BLaER1 treated with 17β-estradiol and CSF1 and Interleukin-3, amounts not matched to agents 10 nM and 100 nM (cell line): ENCODE measurements around the gene AADACL3.

Experiments used
- H3K27ac ChIP-seq, 11 experiments: shearing (Covaris generic); formaldehyde crosslinking; 2 replicates each; pipeline ENCODE4 v1.8.1; 2022
- H3K27me3 ChIP-seq, 11 experiments: shearing (Covaris generic); formaldehyde crosslinking; 2 replicates each; pipeline ENCODE4 v1.8.1; 2022
- H3K36me3 ChIP-seq, 11 experiments: shearing (Covaris generic); formaldehyde crosslinking; 2 replicates each; pipeline ENCODE4 v1.8.1; 2022
- H3K4me1 ChIP-seq, 10 experiments: shearing (Covaris generic); formaldehyde crosslinking; 2 replicates each; pipeline ENCODE4 v1.8.1; 2022
- H3K4me2 ChIP-seq, 11 experiments: shearing (Covaris generic); formaldehyde crosslinking; 2 replicates each; pipeline ENCODE4 v1.8.1; 2022
- H3K4me3 ChIP-seq, 10 experiments: shearing (Covaris generic); formaldehyde crosslinking; 2 replicates each; pipeline ENCODE4 v1.8.1; 2022
- H3K9ac ChIP-seq, 11 experiments: shearing (Covaris generic); formaldehyde crosslinking; 2 replicates each; pipeline ENCODE4 v1.8.1; 2022
- H3K9me3 ChIP-seq, 11 experiments: shearing (Covaris generic); formaldehyde crosslinking; replicated peaks in 1 of 11; 2 replicates each; pipeline ENCODE4 v1.8.1; 2022
- H4K20me1 ChIP-seq, 11 experiments: shearing (Covaris generic); formaldehyde crosslinking; 2 replicates each; pipeline ENCODE4 v1.8.1; 2022
- Cebpa-rat ChIP-seq, 11 experiments: shearing (Covaris generic); IDR thresholded peaks; 2 replicates each; pipeline ENCODE4 v1.8.1; 2022

Gene AADACL3

GRCh38 chr1:12738934-12739333 is 23.0 kb downstream of the AADACL3 start:
- no peak overlapping the region for H3K4me3 ChIP-seq
- H3K4me2 ChIP-seq, result no peak overlapping the region
- H3K9ac ChIP-seq, result no peak overlapping the region
- H3K36me3 ChIP-seq, result no peaks in the 10 kb centered on the region
- no peak for TF ChIP-seq Cebpa-rat (IDR thresholded peaks at IDR 0.05)
- H3K4me1 ChIP-seq, result no peaks in the 10 kb centered on the region; a peak in 1 of 20 replicates
- H3K9me3 ChIP-seq, result peaks cover 0 to 25% (median 8%) of the 10 kb centered on the region in 11 experiments; a peak in 11 of 22 replicates
- no peaks in the 10 kb centered on the region for H3K27me3 ChIP-seq
- no peaks in the 10 kb centered on the region for H4K20me1 ChIP-seq
- H3K27ac ChIP-seq, result no peak overlapping the region

- H3K27me3 ChIP-seq, result no peaks in the 10 kb centered on the region
- TF ChIP-seq Cebpa-rat (IDR thresholded peaks at IDR 0.05), result no peak
- H3K36me3 ChIP-seq, result no peaks in the 10 kb centered on the region
- H3K27ac ChIP-seq, result no peak overlapping the region
- H3K4me3 ChIP-seq, result no peak overlapping the region
- no peaks in the 10 kb centered on the region; a peak in 1 of 20 replicates for H3K4me1 ChIP-seq
- peaks cover 0 to 21% (median 8%) of the 10 kb centered on the region in 11 experiments; a peak in 10 of 22 replicates for H3K9me3 ChIP-seq
- H3K4me2 ChIP-seq, result no peak overlapping the region
- H3K9ac ChIP-seq, result no peak overlapping the region
- no peaks in the 10 kb centered on the region for H4K20me1 ChIP-seq
Observed at GRCh38 chr1:12739613-12740012, 23.7 kb downstream of the AADACL3 start.

GRCh38 chr1:12741946-12742345 is 26.0 kb downstream of the AADACL3 start:
- TF ChIP-seq Cebpa-rat (IDR thresholded peaks at IDR 0.05), result no peak
- Histone ChIP-seq H3K27me3 (no peaks in the 10 kb centered on the region), H3K4me1 (no peaks in the 10 kb centered on the region; a peak in 1 of 20 replicates), H3K4me3 (no peak overlapping the region), H3K27ac (no peak overlapping the region), H4K20me1 (no peaks in the 10 kb centered on the region), H3K36me3 (no peaks in the 10 kb centered on the region), H3K4me2 (no peak overlapping the region), H3K9ac (no peak overlapping the region), H3K9me3 (peaks cover 0 to 14% (median 8%) of the 10 kb centered on the region in 11 experiments; a peak in 11 of 22 replicates)

- Histone ChIP-seq H3K4me1 (no peaks in the 10 kb centered on the region), H3K27ac (no peak overlapping the region), H3K4me2 (no peak overlapping the region), H3K4me3 (no peak overlapping the region), H4K20me1 (no peaks in the 10 kb centered on the region), H3K36me3 (0 out of 22 replicates have a peak, but pooled peaks cover 0 to 4% (median 0%) of the 10 kb centered on the region in 11 experiments), H3K9ac (no peak overlapping the region), H3K9me3 (peaks cover 32 to 38% (median 33%) of the 10 kb centered on the region in 11 experiments), H3K27me3 (no peaks in the 10 kb centered on the region)
- no peak for TF ChIP-seq Cebpa-rat (IDR thresholded peaks at IDR 0.05)
Observed at GRCh38 chr1:12745126-12745991, 29.4 kb downstream of the AADACL3 start.

- Histone ChIP-seq H3K4me1 (no peaks in the 10 kb centered on the region), H3K4me3 (no peak within 1 kb of the TSS), H3K4me2 (no peak within 1 kb of the TSS), H3K9ac (no peak within 1 kb of the TSS), H3K27ac (no peak within 1 kb of the TSS), H3K27me3 (no peaks in the 10 kb centered on the region), H3K36me3 (0 out of 22 replicates have a peak, but pooled peaks cover 0 to 4% (median 0%) of the 10 kb centered on the region in 11 experiments), H3K9me3 (peaks cover 35 to 41% (median 37%) of the 10 kb centered on the region in 11 experiments), H4K20me1 (no peaks in the 10 kb centered on the region)
- no peak for TF ChIP-seq Cebpa-rat (IDR thresholded peaks at IDR 0.05)
Observed at GRCh38 chr1:12745992-12746323, 30.0 kb downstream of the AADACL3 start, which contains the start of gene CFAP107. TSS of gene CFAP107 (plus strand) at chr1:12746200. CDS start at chr1:12746431, 231 bp downstream.

- Histone ChIP-seq H3K9me3 (peaks cover 35 to 41% (median 38%) of the 10 kb centered on the region in 11 experiments), H3K4me3 (no peak overlapping the region; a peak in 1 of 20 replicates), H3K4me1 (no peaks in the 10 kb centered on the region), H3K27ac (no peak overlapping the region), H3K27me3 (no peaks in the 10 kb centered on the region), H3K36me3 (0 out of 22 replicates have a peak, but pooled peaks cover 0 to 4% (median 0%) of the 10 kb centered on the region in 11 experiments), H3K4me2 (no peak overlapping the region), H4K20me1 (no peaks in the 10 kb centered on the region), H3K9ac (no peak overlapping the region)
- no peak for TF ChIP-seq Cebpa-rat (IDR thresholded peaks at IDR 0.05)
Observed at GRCh38 chr1:12748778-12749355, 33.0 kb downstream of the AADACL3 start.

- no peak overlapping the region for H3K4me2 ChIP-seq
- no peaks in the 10 kb centered on the region for H4K20me1 ChIP-seq
- no peaks in the 10 kb centered on the region for H3K36me3 ChIP-seq
- no peak overlapping the region for H3K9ac ChIP-seq
- no peak overlapping the region for H3K27ac ChIP-seq
- peaks cover 5 to 13% (median 10%) of the 10 kb centered on the region in 11 experiments; a peak in 21 of 22 replicates for H3K9me3 ChIP-seq
- H3K4me3 ChIP-seq, result no peak overlapping the region
- peaks cover 0 to 3% (median 0%) of the 10 kb centered on the region in 10 experiments; a peak in 1 of 20 replicates for H3K4me1 ChIP-seq
- TF ChIP-seq Cebpa-rat (IDR thresholded peaks at IDR 0.05), result peak in 1 of 11 experiments; percentile 46; a peak in 2 of 22 replicates
- H3K27me3 ChIP-seq, result no peaks in the 10 kb centered on the region
Observed at GRCh38 chr1:12754738-12755137, 38.8 kb downstream of the AADACL3 start.

- Histone ChIP-seq H3K4me3 (no peak overlapping the region), H3K9ac (no peak overlapping the region), H3K27me3 (no peaks in the 10 kb centered on the region), H3K4me1 (peaks cover 0 to 3% (median 0%) of the 10 kb centered on the region in 10 experiments; a peak in 1 of 20 replicates), H4K20me1 (no peaks in the 10 kb centered on the region), H3K27ac (no peak overlapping the region), H3K9me3 (0 out of 22 replicates have a peak, but pooled peaks cover 0 to under 1% (median 0%) of the 10 kb centered on the region in 11 experiments), H3K36me3 (no peaks in the 10 kb centered on the region), H3K4me2 (no peak overlapping the region)
- TF ChIP-seq Cebpa-rat (IDR thresholded peaks at IDR 0.05), result no peak
Observed at GRCh38 chr1:12756273-12756672, 40.4 kb downstream of the AADACL3 start.

- no peak overlapping the region for H3K27ac ChIP-seq
- no peaks in the 10 kb centered on the region for H3K9me3 ChIP-seq
- peaks cover 0 to 3% (median 0%) of the 10 kb centered on the region in 10 experiments; a peak in 1 of 20 replicates for H3K4me1 ChIP-seq
- no peaks in the 10 kb centered on the region for H3K36me3 ChIP-seq
- TF ChIP-seq Cebpa-rat (IDR thresholded peaks at IDR 0.05), result no peak
- no peak overlapping the region for H3K9ac ChIP-seq
- no peaks in the 10 kb centered on the region for H4K20me1 ChIP-seq
- H3K4me3 ChIP-seq, result no peak overlapping the region
- no peak overlapping the region for H3K4me2 ChIP-seq
- no peaks in the 10 kb centered on the region for H3K27me3 ChIP-seq
Observed at GRCh38 chr1:12756768-12757413, 41.0 kb downstream of the AADACL3 start.
